Gastrocnemius medialis (tissue), 4 donors: ENCODE data around the gene KLF16. TPM values are rescaled to one million over a fixed set of nuclear protein-coding genes. Genes with fewer than 3 reads are reported as not detected.

Experiments used
- ATAC-seq, 2 donors: fragments of 150-250 bp; one replicate each; pipeline ENCODE4 v1.9.1; 2016
- DNase-seq, 2 donors: peaks; one replicate each; pipeline ENCODE4 v3.0.0-alpha.2; 2019
- H3K27ac ChIP-seq, 4 donors: fragments of 200-600 bp; sonication (generic); 1 replicate in 1 of 4; 2 replicates in 3 of 4; pipeline ENCODE4 v1.5.1; 2016 to 2018; ENCODE audit warnings: mild to moderate bottlenecking in 2 of 4, moderate library complexity in 1 of 4
- H3K27me3 ChIP-seq, 3 donors: fragments of 200-600 bp; sonication (generic) in 2 of 3; 1 replicate in 1 of 3; 2 replicates in 2 of 3; pipeline versions ENCODE4 v1.5.1 to v1.6.0; 2016 to 2019; ENCODE audit warnings: mild to moderate bottlenecking in 1 of 3, moderate library complexity in 1 of 3
- H3K36me3 ChIP-seq, 2 donors: fragments of 200-600 bp; sonication (generic) in 1 of 2; one replicate each; pipeline ENCODE4 v1.5.1; 2017 to 2018
- H3K4me1 ChIP-seq, 2 donors: fragments of 200-600 bp; sonication (generic) in 1 of 2; one replicate each; pipeline ENCODE4 v1.5.1; 2016 to 2017; ENCODE audit warnings: mild to moderate bottlenecking in 2 of 2
- H3K4me3 ChIP-seq, 4 donors: fragments of 200-600 bp; sonication (generic) in 3 of 4; 1 replicate in 1 of 4; 2 replicates in 3 of 4; pipeline ENCODE4 v1.5.1; 2016 to 2019; ENCODE audit warnings: mild to moderate bottlenecking in 2 of 4
- H3K9me3 ChIP-seq, 3 donors: fragments of 200-600 bp; sonication (generic) in 2 of 3; 1 replicate in 1 of 3; 2 replicates in 2 of 3; pipeline ENCODE4 v1.5.1; 2016 to 2019
- CTCF ChIP-seq, 5 experiments: fragments of 450-650 bp in 3 of 5; fragments of 200-600 bp in 2 of 5; sonication (generic) in 2 of 5; IDR thresholded peaks in 4 of 5; conservative IDR thresholded peaks in 1 of 5; 1 replicate in 4 of 5; 2 replicates in 1 of 5; pipeline ENCODE4 v1.5.1; 2016 to 2019; ENCODE audit warnings: antibody characterized with exemption in 5 of 5, mild to moderate bottlenecking in 3 of 5, moderate library complexity in 3 of 5
- POLR2A ChIP-seq, 2 donors: fragments of 450-650 bp; IDR thresholded peaks; one replicate each; pipeline ENCODE4 v1.6.1; 2017; ENCODE audit warnings: antibody characterized with exemption in 2 of 2, mild to moderate bottlenecking in 2 of 2, moderate library complexity in 2 of 2
- in situ Hi-C, 4 donors: fragments of 200-750 bp; cut with MboI; loops; one replicate each; pipeline versions ENCODE4 v1.15.0 to v1.8.0; 2017; ENCODE audit warnings: low sequenced_read_pairs in 4 of 4
- intact Hi-C: fragments of 100-400 bp; cut with DNase I; formaldehyde crosslinking; loops from one replicate; pipeline ENCODE4 v1.15.1; 2023; ENCODE audit warnings: low total_unique reads
- total RNA-seq, 4 donors: library from RNA; depleted of rRNA; stranded (reverse); fragments of >200 nt; gene quantifications; one replicate each; pipeline versions ENCODE4 v1.1.0 to v1.2.3, GENCODE V29; 2016

The KLF16 gene
- total RNA-seq, 4 donors from 2014 or later: 0.58 to 4.0 (median 1.4) TPM

- Histone ChIP-seq H3K36me3 (no peaks in the 10 kb centered on the region), H3K27me3 (no peaks in the 10 kb centered on the region), H3K4me1 (peaks cover 42 to 53% of the 10 kb centered on the region in 2 donors), H3K9me3 (no peaks in the 10 kb centered on the region), H3K27ac (peak overlapping the region; percentile 92 to 100 (median 98)), H3K4me3 (peak overlapping the region; percentile 80 to 100 (median 96))
- TF ChIP-seq POLR2A (IDR thresholded peaks at IDR 0.05) (no peak), CTCF (IDR thresholded peaks at IDR 0.05 in 4 of 5, conservative IDR thresholded peaks at IDR 0.05 in 1 of 5) (no peak)
- intact Hi-C loops (no loop called here), in situ Hi-C loops (no loop called here)
- ATAC-seq (no peak), DNase-seq (no peak)
These were observed 16.1 kb downstream of the KLF16 start for GRCh38 chr19:1847348-1847683.

GRCh38 chr19:1846517-1847204 lies 16.7 kb downstream of the KLF16 start:
- Histone ChIP-seq H3K4me1 (peaks cover 42 to 57% of the 10 kb centered on the region in 2 donors), H3K27ac (peak overlapping the region in 2 of 4 donors; percentile 92 to 100), H3K9me3 (no peaks in the 10 kb centered on the region), H3K4me3 (peak overlapping the region; percentile 80 to 100 (median 96)), H3K27me3 (no peaks in the 10 kb centered on the region), H3K36me3 (no peaks in the 10 kb centered on the region)
- intact Hi-C loops: no loop called here
- in situ Hi-C loops: no loop called here
- ATAC-seq: no peak
- DNase-seq: no peak
- TF ChIP-seq CTCF (IDR thresholded peaks at IDR 0.05 in 4 of 5, conservative IDR thresholded peaks at IDR 0.05 in 1 of 5): no peak

DNA sequence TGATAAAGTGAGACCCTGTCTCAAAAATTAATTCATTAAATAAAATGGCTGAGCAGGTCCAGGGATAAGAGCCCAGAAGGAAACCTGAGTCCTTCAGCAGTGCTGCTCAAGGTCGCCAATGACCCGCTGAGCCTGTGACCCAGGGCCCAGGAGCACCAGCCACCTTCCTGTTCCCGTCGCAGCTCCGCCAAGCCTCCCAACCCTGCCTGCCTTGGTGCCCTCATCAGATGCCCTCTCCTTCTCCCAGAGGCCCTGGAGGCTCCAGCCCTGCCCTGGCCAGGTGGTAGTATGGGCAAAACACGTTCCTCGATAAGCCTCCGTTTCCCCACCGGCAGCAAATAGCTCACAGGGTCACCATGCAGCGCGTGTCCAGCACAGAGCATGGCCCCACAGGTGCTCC lies 17.7 kb downstream of the KLF16 start:
- Histone ChIP-seq H3K4me3 (peak overlapping the region in 3 of 4 donors; percentile 93 to 100 (median 99)), H3K27ac (peak overlapping the region in 2 of 4 donors; percentile 25 to 30), H3K27me3 (no peaks in the 10 kb centered on the region), H3K36me3 (no peaks in the 10 kb centered on the region), H3K4me1 (peaks cover 42 to 67% of the 10 kb centered on the region in 2 donors), H3K9me3 (no peaks in the 10 kb centered on the region)
- ATAC-seq (no peak), DNase-seq (no peak)
- in situ Hi-C loops (no loop called here), intact Hi-C loops (no loop called here)
- TF ChIP-seq CTCF (IDR thresholded peaks at IDR 0.05 in 4 of 5, conservative IDR thresholded peaks at IDR 0.05 in 1 of 5): no peak
- TF ChIP-seq POLR2A (IDR thresholded peaks at IDR 0.05): no peak

DNA sequence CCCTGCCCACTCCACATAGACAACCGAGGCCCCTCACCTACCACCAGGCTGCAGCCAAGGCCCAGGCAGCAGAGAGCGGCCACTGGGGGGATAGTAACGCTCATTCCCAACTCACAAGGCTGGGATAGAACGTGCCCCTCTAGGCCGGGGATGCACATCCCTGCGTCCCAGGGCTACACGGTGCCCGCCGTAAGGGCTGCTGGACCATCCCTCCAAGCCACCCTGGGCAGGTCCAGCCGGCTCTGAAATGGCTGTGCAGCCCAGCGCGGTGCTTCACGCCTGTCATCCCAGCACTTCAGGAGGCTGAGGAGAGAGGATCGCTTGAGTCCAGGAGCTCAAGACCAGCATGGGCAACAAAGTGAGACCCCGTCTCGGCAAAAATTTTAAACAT lies 18.3 kb downstream of the KLF16 start:
- no peaks in the 10 kb centered on the region for H3K36me3 ChIP-seq
- in situ Hi-C loops: no loop called here
- H3K27ac ChIP-seq: no peak overlapping the region
- H3K27me3 ChIP-seq: no peaks in the 10 kb centered on the region
- peaks cover 42 to 68% of the 10 kb centered on the region in 2 donors for H3K4me1 ChIP-seq
- TF ChIP-seq CTCF (IDR thresholded peaks at IDR 0.05 in 4 of 5, conservative IDR thresholded peaks at IDR 0.05 in 1 of 5): no peak
- TF ChIP-seq POLR2A (IDR thresholded peaks at IDR 0.05): no peak
- no peaks in the 10 kb centered on the region for H3K9me3 ChIP-seq
- DNase-seq (no peak), ATAC-seq (no peak)
- intact Hi-C loops: no loop called here
- no peak overlapping the region for H3K4me3 ChIP-seq
